ENCODE results near the gene CDCA7. TPM values are rescaled to one million over a fixed set of nuclear protein-coding genes. Genes with fewer than 3 reads are reported as not detected.

CDCA7 gene
- total and polyA plus RNA-seq, 2 of the 13 experiments (the other 11 are each of a cell fraction or from before 2014, with no cell fraction given) = 46.2 to 57.8 TPM

GRCh38 chr2:173355132-173355865 lies 627 bp downstream of the CDCA7 start (continued):
- TF ChIP-seq CERS6 (CRISPR knock-in tag; IDR thresholded peaks at IDR 0.05) (peak; percentile 48; the same call in 1 of the 2 replicates), MTA1 (CRISPR knock-in tag; IDR thresholded peaks at IDR 0.05; ENCODE audit: borderline replicate concordance) (peak; percentile 48; the same call in 1 of the 2 replicates), KDM4B (CRISPR knock-in tag; IDR thresholded peaks at IDR 0.05) (peak; percentile 80; the same call in 1 of the 2 replicates), ARID4A (CRISPR knock-in tag; IDR thresholded peaks at IDR 0.05; ENCODE audit: borderline replicate concordance) (peak; percentile 68; the same call in 1 of the 2 replicates), TFDP2 (CRISPR knock-in tag; IDR thresholded peaks at IDR 0.05) (no peak), STAT6 (CRISPR knock-in tag; IDR thresholded peaks at IDR 0.05; ENCODE audit: borderline replicate concordance) (no peak; the same call in 1 of the 2 replicates), ZBTB1 (CRISPR knock-in tag; IDR thresholded peaks at IDR 0.05; ENCODE audit: borderline replicate concordance) (peak; percentile 36; the same call in 1 of the 2 replicates), ZNF678 (CRISPR knock-in tag; IDR thresholded peaks at IDR 0.05) (peak; percentile 2; the same call in 1 of the 2 replicates), ZNF264 (CRISPR knock-in tag; IDR thresholded peaks at IDR 0.05) (no peak; the same call in 1 of the 2 replicates), ZMYM2 (CRISPR knock-in tag; IDR thresholded peaks at IDR 0.05) (no peak), SNRNP70 (IDR thresholded peaks at IDR 0.05; ENCODE audit: low read depth, low read length) (no peak), PCBP1 (IDR thresholded peaks at IDR 0.05; ENCODE audit: borderline replicate concordance, low read depth, low read length) (peak; percentile 91), ZNF12 (CRISPR knock-in tag; IDR thresholded peaks at IDR 0.05) (0 out of 2 replicates have a peak, but pooled peaks have one; percentile 14), ZNF891 (CRISPR knock-in tag; IDR thresholded peaks at IDR 0.05) (0 out of 2 replicates have a peak, but pooled peaks have one; percentile 15), DNMT3B (CRISPR knock-in tag; conservative IDR thresholded peaks at IDR 0.05) (no peak), SP1 (IDR thresholded peaks at IDR 0.05) (no peak), SP1 (CRISPR knock-in tag; IDR thresholded peaks at IDR 0.05) (no peak)
- TF ChIP-seq, protein P1, sequence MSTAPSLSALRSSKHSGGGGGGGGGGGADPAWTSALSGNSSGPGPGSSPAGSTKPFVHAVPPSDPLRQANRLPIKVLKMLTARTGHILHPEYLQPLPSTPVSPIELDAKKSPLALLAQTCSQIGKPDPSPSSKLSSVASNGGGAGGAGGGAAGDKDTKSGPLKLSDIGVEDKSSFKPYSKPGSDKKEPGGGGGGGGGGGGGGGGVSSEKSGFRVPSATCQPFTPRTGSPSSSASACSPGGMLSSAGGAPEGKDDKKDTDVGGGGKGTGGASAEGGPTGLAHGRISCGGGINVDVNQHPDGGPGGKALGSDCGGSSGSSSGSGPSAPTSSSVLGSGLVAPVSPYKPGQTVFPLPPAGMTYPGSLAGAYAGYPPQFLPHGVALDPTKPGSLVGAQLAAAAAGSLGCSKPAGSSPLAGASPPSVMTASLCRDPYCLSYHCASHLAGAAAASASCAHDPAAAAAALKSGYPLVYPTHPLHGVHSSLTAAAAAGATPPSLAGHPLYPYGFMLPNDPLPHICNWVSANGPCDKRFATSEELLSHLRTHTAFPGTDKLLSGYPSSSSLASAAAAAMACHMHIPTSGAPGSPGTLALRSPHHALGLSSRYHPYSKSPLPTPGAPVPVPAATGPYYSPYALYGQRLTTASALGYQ (CRISPR knock-in tag; IDR thresholded peaks at IDR 0.05) = no peak

Measured in HepG2 (cell line).